AG04450 (cell line): Measurements from ENCODE around the gene IGSF6. TPM values are rescaled to one million over a fixed set of nuclear protein-coding genes. Genes with fewer than 3 reads are reported as not detected.
"Not testable (repeated sequence)": the region's sequence is repeated elsewhere in the genome, so short reads cannot be mapped to it uniquely, and the experiment has no call there.

Experiments
- CTCF ChIA-PET: fragments of 300-600, 350-600 bp; formaldehyde crosslinking; extraction: SDS; loops from one replicate; lab custom pipeline; 2022; ENCODE audit warnings: antibody characterized with exemption, inconsistent platforms; lab: Charles Lee
- POLR2A ChIA-PET: fragments of 350-600 bp; formaldehyde crosslinking; extraction: SDS; loops from one replicate; lab custom pipeline; 2021; ENCODE audit warnings: antibody characterized with exemption, inconsistent platforms; lab: Yijun Ruan, JAX
- DNase-seq: peaks from one replicate; pipeline ENCODE4 v3.0.0-alpha.2; 2011; ENCODE audit warnings: low read depth, low spot score
- H3K27ac ChIP-seq: one replicate; pipeline ENCODE4 v1.5.1; 2012; ENCODE audit warnings: low read depth, low read length, control low read depth
- H3K27me3 ChIP-seq: one replicate; pipeline ENCODE4 v1.6.0; 2012; ENCODE audit warnings: low read length; ENCODE audit not compliant: control insufficient read depth, insufficient read depth
- H3K4me3 ChIP-seq: 2 replicates; pipeline ENCODE4 v1.5.1; 2011; ENCODE audit warnings: mild to moderate bottlenecking, low read depth, low read length, control low read depth
- H3K9me3 ChIP-seq: 2 replicates; pipeline ENCODE4 v1.5.1; 2012; ENCODE audit warnings: low read length; ENCODE audit not compliant: control insufficient read depth, insufficient read depth
- CTCF ChIP-seq: IDR thresholded peaks from 2 replicates; pipeline ENCODE4 v1.5.1; 2011; ENCODE audit warnings: low read depth, low read length, control low read depth, inconsistent platforms
- polyA plus RNA-seq: library from polyadenylated mRNA; depleted of rRNA; stranded (reverse); fragments of >200 nt; gene quantifications from 2 replicates; pipeline ENCODE4 v1.2.3, GENCODE V29; 2011

The IGSF6 gene
- polyA plus RNA-seq, 1 experiment, result not detected

GRCh38 chr16:21683184-21683583 is 30.8 kb upstream of the IGSF6 start:
- no peak for TF ChIP-seq CTCF
- Histone ChIP-seq H3K27ac (no peak overlapping the region), H3K27me3 (no peaks in the 10 kb centered on the region), H3K9me3 (no peaks in the 10 kb centered on the region; the same call in 1 of the 2 replicates), H3K4me3 (no peak overlapping the region)
- POLR2A ChIA-PET, result no interaction called here
- CTCF ChIA-PET, result interaction anchor here (0.7 to 1.4 kb wide), 2 partner anchors 26 to 321 kb away, joined by 3 to 6 read pairs; no protein-coding TSS in a partner anchor
- no peak for DNase-seq

- CTCF ChIA-PET, result interaction anchor here (1.4 to 2.6 kb wide), 2 partner anchors 24 to 28 kb away, joined by 4 to 9 read pairs; no protein-coding TSS in a partner anchor
- DNase-seq, H3K9me3 ChIP-seq, POLR2A ChIA-PET, H3K27me3 ChIP-seq, H3K27ac ChIP-seq, H3K4me3 ChIP-seq: not testable (repeated sequence)
Measured at GRCh38 chr16:21680714-21681113, 28.3 kb upstream of the IGSF6 start.

- not testable (repeated sequence) for H3K9me3 ChIP-seq, H3K27ac ChIP-seq, DNase-seq, H3K27me3 ChIP-seq, H3K4me3 ChIP-seq
- ChIA-PET CTCF (interaction anchor here (1.3 kb wide), 1 partner anchor 17 kb away, joined by 4 read pairs; no protein-coding TSS in a partner anchor), POLR2A (interaction anchor here (0.7 kb wide), 1 partner anchor 14 kb away, joined by 4 read pairs; no protein-coding TSS in a partner anchor)
Measured at GRCh38 chr16:21674456-21674855, 22.0 kb upstream of the IGSF6 start.

GRCh38 chr16:21673469-21673868 is 21.1 kb upstream of the IGSF6 start:
- Histone ChIP-seq H3K4me3 (no peak overlapping the region), H3K9me3 (no peaks in the 10 kb centered on the region), H3K27ac (no peak overlapping the region), H3K27me3 (peaks cover 4% of the 10 kb centered on the region)
- no peak for DNase-seq
- POLR2A ChIA-PET, result no interaction called here
- no peak for TF ChIP-seq CTCF
- CTCF ChIA-PET, result interaction anchor here (1.5 kb wide), 1 partner anchor 16 kb away, joined by 4 read pairs; no protein-coding TSS in a partner anchor

- H3K27me3 ChIP-seq, result peaks cover 8% of the 10 kb centered on the region
- no peak for DNase-seq
- no peak overlapping the region for H3K4me3 ChIP-seq
- POLR2A ChIA-PET, result no interaction called here
- H3K9me3 ChIP-seq, result no peaks in the 10 kb centered on the region
- TF ChIP-seq CTCF, result no peak
- H3K27ac ChIP-seq, result no peak overlapping the region
- CTCF ChIA-PET, result interaction anchor here (1.0 to 5.2 kb wide), 2 partner anchors 10 to 41 kb away, joined by 3 to 67 read pairs; no protein-coding TSS in a partner anchor
Measured at GRCh38 chr16:21667575-21667974, 15.2 kb upstream of the IGSF6 start.

GRCh38 chr16:21666772-21667171 is 14.4 kb upstream of the IGSF6 start:
- CTCF ChIA-PET, result interaction anchor here (1.1 to 5.2 kb wide), 2 partner anchors 9 to 42 kb away, joined by 4 to 67 read pairs; no protein-coding TSS in a partner anchor
- H3K4me3 ChIP-seq, result no peak overlapping the region
- POLR2A ChIA-PET, result no interaction called here
- DNase-seq, result no peak
- H3K27me3 ChIP-seq, result peaks cover 8% of the 10 kb centered on the region
- TF ChIP-seq CTCF, result no peak
- no peaks in the 10 kb centered on the region for H3K9me3 ChIP-seq
- H3K27ac ChIP-seq, result no peak overlapping the region
